Hepatocyte (in vitro differentiated cells): ENCODE measurements around the gene MDGA2. TPM values are rescaled to one million over a fixed set of nuclear protein-coding genes. Genes with fewer than 3 reads are reported as not detected.

Experiments used
- DNase-seq: peaks from one replicate; pipeline ENCODE4 v3.0.0-alpha.2; 2016; ENCODE audit warnings: low spot score
- H2AFZ ChIP-seq: fragments of 200-600 bp; sonication (generic); 2 replicates; pipeline ENCODE4 v1.6.0; 2016; ENCODE audit warnings: antibody characterized with exemption, mild to moderate bottlenecking
- H3K27ac ChIP-seq: fragments of 200-600 bp; sonication (generic); 2 replicates; pipeline ENCODE4 v1.5.1; 2016; ENCODE audit warnings: mild to moderate bottlenecking
- H3K27me3 ChIP-seq: fragments of 200-600 bp; sonication (generic); 2 replicates; pipeline ENCODE4 v1.6.1; 2016
- H3K36me3 ChIP-seq: fragments of 200-600 bp; sonication (generic); replicated peaks from 2 replicates; pipeline ENCODE4 v1.5.1; 2016; ENCODE audit warnings: low read depth; ENCODE audit not compliant: insufficient read depth
- H3K4me1 ChIP-seq: fragments of 200-600 bp; sonication (generic); 2 replicates; pipeline ENCODE4 v1.5.1; 2016; ENCODE audit warnings: mild to moderate bottlenecking, moderate library complexity; ENCODE audit not compliant: insufficient read depth
- H3K4me2 ChIP-seq: fragments of 200-600 bp; sonication (generic); 2 replicates; pipeline ENCODE4 v1.6.0; 2016
- H3K4me3 ChIP-seq: fragments of 200-600 bp; sonication (generic); 2 replicates; pipeline ENCODE4 v1.5.1; 2016; ENCODE audit warnings: mild to moderate bottlenecking
- H3K79me2 ChIP-seq: fragments of 200-600 bp; sonication (generic); 2 replicates; pipeline ENCODE4 v1.6.0; 2017; ENCODE audit warnings: mild to moderate bottlenecking
- H3K9me2 ChIP-seq: fragments of 200-600 bp; sonication (generic); replicated peaks from 2 replicates; pipeline ENCODE4 v1.6.0; 2017; ENCODE audit warnings: mild to moderate bottlenecking; ENCODE audit not compliant: insufficient read depth
- H3K9me3 ChIP-seq: fragments of 200-600 bp; sonication (generic); 2 replicates; pipeline ENCODE4 v1.5.1; 2016; ENCODE audit warnings: low read depth, mild to moderate bottlenecking
- H4K20me1 ChIP-seq: fragments of 200-600 bp; sonication (generic); 2 replicates; pipeline ENCODE4 v1.6.0; 2016; ENCODE audit warnings: mild to moderate bottlenecking; ENCODE audit not compliant: insufficient read depth, poor library complexity, severe bottlenecking
- EZH2 ChIP-seq: fragments of 200-600 bp; sonication (generic); IDR thresholded peaks from 2 replicates; pipeline ENCODE4 v1.6.1; 2016; ENCODE audit warnings: antibody characterized with exemption, mild to moderate bottlenecking, borderline replicate concordance
- EZH2phosphoT487 ChIP-seq: fragments of 200-600 bp; sonication (generic); IDR thresholded peaks from one replicate; pipeline ENCODE4 v1.6.1; 2018; ENCODE audit warnings: antibody characterized with exemption, mild to moderate bottlenecking, low read depth, moderate library complexity; ENCODE audit not compliant: unreplicated experiment, severe bottlenecking
- WGBS: methylation state at CpG from one replicate; pipeline ENCODE4 v1.1.6; 2016; ENCODE audit warnings: low lambda C conversion rate; ENCODE audit errors: missing lambda C conversion rate; 5-methylcytosine and 5-hydroxymethylcytosine counted together
- polyA plus RNA-seq: library from polyadenylated mRNA; unstranded; fragments of >200 nt; fragmentation: Nextera tagmentation; extraction: Ambion mirVana; gene quantifications from 2 replicates; pipeline ENCODE4 v1.2.1, GENCODE V29; 2016
- total RNA-seq: library from RNA; depleted of rRNA; stranded (reverse); fragments of >200 nt; gene quantifications from 2 replicates; pipeline ENCODE4 v1.2.3, GENCODE V29; 2014
- TF ChIP-seq, protein P1 (sequence below): fragments of 200-600 bp; sonication (generic); IDR thresholded peaks from 2 replicates; pipeline ENCODE4 v1.5.1; 2016; ENCODE audit warnings: antibody characterized with exemption, mild to moderate bottlenecking; ENCODE audit not compliant: poor library complexity

MDGA2 gene
- total and polyA plus RNA-seq, 2 experiments from 2014 or later, result 0.51 to 0.70 TPM

DNA sequence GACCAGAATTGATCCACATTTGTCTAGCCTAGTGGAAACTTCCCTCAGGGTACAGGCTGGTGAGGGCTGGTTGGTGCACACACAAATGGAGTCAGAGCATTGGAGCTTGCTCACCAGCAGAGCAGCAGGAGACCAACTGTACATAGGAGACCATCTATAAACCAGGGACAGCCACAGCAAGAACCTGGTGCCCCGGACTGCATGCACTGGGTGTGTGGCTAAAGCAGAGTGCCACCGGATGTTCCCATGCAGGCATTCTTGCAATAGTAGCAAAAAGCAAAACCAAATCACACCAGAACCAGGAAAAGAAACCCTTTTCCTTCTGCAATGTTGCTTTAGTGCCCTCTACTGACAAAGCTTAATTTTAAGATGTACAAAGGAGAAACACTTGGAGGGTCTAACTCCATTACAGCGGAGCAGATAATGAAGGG, 136.4 kb downstream of the MDGA2 start:
- Histone ChIP-seq H3K9me3 (no peaks in the 10 kb centered on the region), H3K4me3 (no peak overlapping the region), H2AFZ (no peak overlapping the region), H3K79me2 (no peaks in the 10 kb centered on the region), H3K9me2 (no peaks in the 10 kb centered on the region), H3K27ac (no peak overlapping the region), H4K20me1 (no peaks in the 10 kb centered on the region), H3K36me3 (no peaks in the 10 kb centered on the region), H3K27me3 (no peaks in the 10 kb centered on the region), H3K4me2 (no peak overlapping the region), H3K4me1 (no peaks in the 10 kb centered on the region)
- DNase-seq, result peak; percentile 37
- TF ChIP-seq EZH2, result no peak
- no peak for TF ChIP-seq EZH2phosphoT487
- TF ChIP-seq, protein P1, sequence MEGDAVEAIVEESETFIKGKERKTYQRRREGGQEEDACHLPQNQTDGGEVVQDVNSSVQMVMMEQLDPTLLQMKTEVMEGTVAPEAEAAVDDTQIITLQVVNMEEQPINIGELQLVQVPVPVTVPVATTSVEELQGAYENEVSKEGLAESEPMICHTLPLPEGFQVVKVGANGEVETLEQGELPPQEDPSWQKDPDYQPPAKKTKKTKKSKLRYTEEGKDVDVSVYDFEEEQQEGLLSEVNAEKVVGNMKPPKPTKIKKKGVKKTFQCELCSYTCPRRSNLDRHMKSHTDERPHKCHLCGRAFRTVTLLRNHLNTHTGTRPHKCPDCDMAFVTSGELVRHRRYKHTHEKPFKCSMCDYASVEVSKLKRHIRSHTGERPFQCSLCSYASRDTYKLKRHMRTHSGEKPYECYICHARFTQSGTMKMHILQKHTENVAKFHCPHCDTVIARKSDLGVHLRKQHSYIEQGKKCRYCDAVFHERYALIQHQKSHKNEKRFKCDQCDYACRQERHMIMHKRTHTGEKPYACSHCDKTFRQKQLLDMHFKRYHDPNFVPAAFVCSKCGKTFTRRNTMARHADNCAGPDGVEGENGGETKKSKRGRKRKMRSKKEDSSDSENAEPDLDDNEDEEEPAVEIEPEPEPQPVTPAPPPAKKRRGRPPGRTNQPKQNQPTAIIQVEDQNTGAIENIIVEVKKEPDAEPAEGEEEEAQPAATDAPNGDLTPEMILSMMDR, result peak; percentile 63
- 35% methylated on average over 3 of the region's 3 CpGs for WGBS

DNA sequence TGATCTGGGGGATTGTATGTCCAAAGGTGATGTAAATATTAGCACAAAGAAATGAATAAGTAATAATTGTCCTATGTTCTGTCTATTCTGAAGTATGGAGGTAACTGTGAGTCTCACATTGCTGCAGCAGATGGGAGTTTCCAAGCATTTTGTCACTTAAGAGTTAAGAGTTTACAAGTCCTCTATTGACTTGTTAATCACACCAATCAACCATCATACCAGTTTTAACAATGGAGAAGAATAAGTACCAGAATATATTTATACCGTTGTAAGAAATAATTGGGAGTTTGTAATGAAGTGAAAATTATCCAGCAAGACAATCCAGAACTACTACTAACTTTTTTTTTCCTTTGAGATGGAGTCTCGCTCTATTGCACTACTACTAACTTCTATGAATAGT, 139.1 kb downstream of the MDGA2 start:
- no peak for TF ChIP-seq EZH2
- TF ChIP-seq EZH2phosphoT487, result no peak
- TF ChIP-seq, protein P1, result no peak
- Histone ChIP-seq H2AFZ (no peak overlapping the region), H3K4me1 (no peaks in the 10 kb centered on the region), H3K27me3 (no peaks in the 10 kb centered on the region), H3K79me2 (no peaks in the 10 kb centered on the region), H3K4me2 (no peak overlapping the region), H4K20me1 (no peaks in the 10 kb centered on the region), H3K27ac (no peak overlapping the region), H3K9me2 (no peaks in the 10 kb centered on the region), H3K36me3 (no peaks in the 10 kb centered on the region), H3K9me3 (no peaks in the 10 kb centered on the region), H3K4me3 (no peak overlapping the region)
- DNase-seq, result no peak
- 66% methylated on average over 2 of the region's 2 CpGs for WGBS

- 57% methylated on average over 3 of the region's 3 CpGs for WGBS
- no peaks in the 10 kb centered on the region for H3K36me3 ChIP-seq
- H3K9me2 ChIP-seq, result no peaks in the 10 kb centered on the region
- no peak overlapping the region for H3K4me3 ChIP-seq
- H3K4me2 ChIP-seq, result no peak overlapping the region
- H3K79me2 ChIP-seq, result no peaks in the 10 kb centered on the region
- TF ChIP-seq, protein P1, result no peak
- no peak for TF ChIP-seq EZH2
- no peak for TF ChIP-seq EZH2phosphoT487
- no peaks in the 10 kb centered on the region for H3K9me3 ChIP-seq
- no peaks in the 10 kb centered on the region for H3K4me1 ChIP-seq
- no peaks in the 10 kb centered on the region for H4K20me1 ChIP-seq
- H2AFZ ChIP-seq, result no peak overlapping the region
- H3K27me3 ChIP-seq, result no peaks in the 10 kb centered on the region
- no peak for DNase-seq
- no peak overlapping the region for H3K27ac ChIP-seq
Measured at GRCh38 chr14:47526591-47527244, 148.7 kb downstream of the MDGA2 start.
